ENCODE results near the gene MADD. TPM values are rescaled to one million over a fixed set of nuclear protein-coding genes. Genes with fewer than 3 reads are reported as not detected.

MADD gene
- total RNA-seq, 1 experiment from 2014 or later: 41.0 TPM

GRCh38 chr11:47335733-47336132 lies 65.8 kb downstream of the MADD start:
- Histone ChIP-seq H3K9ac (ENCODE audit: extremely low read depth, insufficient read length, low read length) (no peak overlapping the region), H2BK15ac (ENCODE audit: low read depth, low read length) (no peak overlapping the region), H3K56ac (ENCODE audit: insufficient read length, low read depth, low read length) (no peak overlapping the region), H2BK5ac (ENCODE audit: insufficient read length, low read length) (no peak overlapping the region), H3K23ac (ENCODE audit: insufficient read length, low read depth, low read length) (no peak overlapping the region), H3K9me3 (ENCODE audit: control insufficient read depth, low read depth, low read length) (no peaks in the 10 kb centered on the region), H3K27me3 (ENCODE audit: insufficient read depth, low read length) (no peaks in the 10 kb centered on the region), H3K79me2 (ENCODE audit: insufficient read depth, low read length) (no peaks in the 10 kb centered on the region), H2AK5ac (ENCODE audit: insufficient read length, low read length) (no peak overlapping the region), H3K23me2 (ENCODE audit: insufficient read length, low read depth, low read length, poor library complexity, severe bottlenecking) (no peaks in the 10 kb centered on the region), H4K8ac (replicated peaks; ENCODE audit: insufficient read length, low read depth, low read length) (no peak overlapping the region), H3K14ac (ENCODE audit: insufficient read depth, low read length) (no peak overlapping the region; the same call in 1 of the 2 replicates), H2BK20ac (ENCODE audit: low read depth, low read length, poor library complexity, severe bottlenecking) (no peak overlapping the region), H2BK12ac (ENCODE audit: insufficient read length, low read depth, low read length) (no peak overlapping the region), H3K4me1 (ENCODE audit: insufficient read depth, low read length) (no peaks in the 10 kb centered on the region), H3K18ac (ENCODE audit: insufficient read length, low read depth, low read length) (no peak overlapping the region), H3K4ac (ENCODE audit: low read depth, low read length) (no peak overlapping the region), H2BK120ac (ENCODE audit: low read depth, low read length, poor library complexity, severe bottlenecking) (no peak overlapping the region), H2AFZ (ENCODE audit: low read length) (no peak overlapping the region), H4K5ac (ENCODE audit: insufficient read length, low read depth, low read length) (no peak overlapping the region), H3K4me2 (ENCODE audit: insufficient read depth, insufficient read length, low read length) (no peak overlapping the region), H4K20me1 (ENCODE audit: control insufficient read depth, insufficient read depth, insufficient read length) (no peaks in the 10 kb centered on the region), H3T11ph (ENCODE audit: low read length) (no peak overlapping the region), H3K27ac (ENCODE audit: insufficient read length, low read depth, low read length) (no peak overlapping the region), H3K79me1 (ENCODE audit: insufficient read depth, low read depth, low read length, poor library complexity, severe bottlenecking) (no peaks in the 10 kb centered on the region), H4K91ac (ENCODE audit: insufficient read length, low read depth, low read length) (no peak overlapping the region)
- no peak overlapping the region for H3K4me3 Mint-ChIP-seq
- DNase-seq: no peak
- no peak for TF ChIP-seq CTCF (conservative IDR thresholded peaks at IDR 0.05)
- H3K4me1 Mint-ChIP-seq: no peaks in the 10 kb centered on the region
- peak overlapping the region in 2 of 3 experiments; percentile 81 to 83; a peak in 3 of 7 replicates for H3K27ac Mint-ChIP-seq
- no CpG with 5 or more reads among the region's 9 CpGs for WGBS (ENCODE audit: extremely low coverage, insufficient read length, low lambda C conversion rate)
- H3K9me3 Mint-ChIP-seq: no peaks in the 10 kb centered on the region; a peak in 1 of 5 replicates
- H3K36me3 Mint-ChIP-seq (ENCODE audit: insufficient read depth in 1 of 3, low read depth in 3 of 3): peaks cover 0 to under 1% (median 0%) of the 10 kb centered on the region in 3 experiments; a peak in 1 of 7 replicates
- peaks cover 1% of the 10 kb centered on the region; the same call in 1 of the 2 replicates for H3K27me3 Mint-ChIP-seq (ENCODE audit: low read depth)
